H4 (cell line): Measurements from ENCODE around the gene CDH11. TPM values are rescaled to one million over a fixed set of nuclear protein-coding genes. Genes with fewer than 3 reads are reported as not detected.

Experiments
- DNase-seq: peaks from one replicate; pipeline ENCODE4 v3.0.0-alpha.2; 2015; ENCODE audit warnings: low spot score
- total RNA-seq: library from RNA; depleted of rRNA; stranded (reverse); fragments of >200 nt; shearing (Covaris generic); gene quantifications from 2 replicates; pipeline ENCODE4 v1.2.3, GENCODE V29; 2014

Gene CDH11
- total RNA-seq, 1 experiment from 2014 or later: 56.6 TPM

DNA sequence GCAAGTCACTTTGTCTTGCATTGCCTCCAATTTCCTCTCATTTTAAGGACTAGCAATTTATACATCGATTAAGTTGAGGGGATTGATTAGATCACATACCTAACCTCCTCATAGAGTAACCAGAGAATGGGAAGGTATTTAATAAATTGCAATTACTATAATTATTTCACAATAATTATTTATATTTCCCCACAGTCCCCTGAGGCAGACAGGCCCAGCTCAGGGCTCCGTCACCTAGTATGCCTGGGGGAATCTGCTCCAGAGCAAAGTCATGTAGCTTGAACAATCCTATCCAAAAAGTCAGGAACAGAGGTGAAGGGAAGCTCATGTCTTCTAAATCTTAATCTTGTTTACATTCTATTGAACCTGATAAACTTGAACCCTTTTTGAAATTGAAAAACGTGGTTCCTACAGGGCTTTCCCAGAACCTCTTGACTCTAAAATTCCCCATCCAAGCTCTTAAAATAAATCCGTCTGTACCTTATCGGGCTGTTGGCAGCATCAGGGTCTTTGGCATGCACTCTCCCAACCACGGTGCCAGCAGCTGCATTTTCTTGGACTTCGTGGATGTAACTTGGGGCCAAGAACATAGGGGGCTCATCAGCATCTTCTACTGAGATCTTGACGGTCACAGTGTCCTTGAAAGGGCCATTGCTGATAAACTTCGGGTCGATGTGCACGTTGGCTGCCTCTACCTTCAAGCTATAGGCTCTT lies 140.1 kb downstream of the CDH11 start:
- DNase-seq: no peak

DNA sequence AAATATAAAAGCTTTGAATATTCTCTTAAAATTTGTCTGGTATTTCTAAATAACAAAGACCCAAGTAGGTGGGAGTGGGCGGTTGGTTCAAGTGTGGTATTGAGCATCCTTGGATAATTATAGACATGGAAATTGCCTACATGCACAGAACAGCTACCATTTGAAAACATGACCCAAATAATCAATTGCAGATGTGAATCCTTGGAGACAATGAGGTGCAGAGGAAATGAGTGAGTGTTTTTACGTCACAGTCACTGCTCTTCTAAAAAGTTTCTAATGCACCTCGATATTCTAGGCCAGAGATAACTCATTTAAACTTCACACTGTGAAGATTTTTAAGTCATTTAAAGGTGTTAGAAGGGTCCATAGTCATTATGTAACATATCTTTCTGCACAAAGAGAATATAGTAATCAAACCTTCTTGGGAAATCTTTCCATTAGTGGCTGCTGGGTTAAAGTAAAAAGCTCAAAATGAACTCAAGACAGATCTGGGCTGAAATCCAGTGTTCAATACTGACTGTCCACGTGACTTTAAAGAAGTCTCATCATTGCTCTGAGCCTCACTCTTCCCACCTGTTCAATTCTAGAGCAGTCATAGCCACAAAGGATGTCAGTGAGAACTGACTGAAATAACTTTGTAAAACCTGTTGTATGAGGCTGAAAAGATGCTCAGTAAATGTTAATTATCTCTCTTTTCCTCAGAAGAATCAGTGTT lies 144.5 kb downstream of the CDH11 start:
- no peak for DNase-seq

GRCh38 chr16:64975821-64976220 lies 146.0 kb downstream of the CDH11 start:
- no peak for DNase-seq

GRCh38 chr16:64974381-64974780 lies 147.5 kb downstream of the CDH11 start:
- DNase-seq: no peak

- no peak for DNase-seq
These were observed 148.7 kb downstream of the CDH11 start for GRCh38 chr16:64973171-64973570.

- no peak for DNase-seq
These were observed 150.7 kb downstream of the CDH11 start for GRCh38 chr16:64971171-64971570.

DNA sequence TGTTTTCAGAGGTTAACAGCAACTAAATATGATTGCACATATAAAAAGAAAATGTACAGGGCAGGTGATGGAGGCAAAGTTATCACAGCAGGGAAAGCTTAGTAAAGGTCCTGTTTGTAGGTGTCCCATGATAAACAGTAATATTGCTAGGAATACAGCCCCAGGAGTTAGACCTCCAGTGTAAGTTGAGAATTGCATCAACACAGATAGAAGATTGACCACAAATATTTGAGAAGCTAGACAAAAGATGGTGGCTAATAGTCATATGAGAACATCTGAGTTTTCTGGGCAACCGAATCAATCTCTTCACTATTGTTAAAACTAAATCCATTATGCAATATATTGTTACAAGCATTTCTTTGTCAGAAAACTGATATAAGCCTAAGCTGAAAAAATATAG lies 152.6 kb downstream of the CDH11 start:
- DNase-seq: no peak

DNA sequence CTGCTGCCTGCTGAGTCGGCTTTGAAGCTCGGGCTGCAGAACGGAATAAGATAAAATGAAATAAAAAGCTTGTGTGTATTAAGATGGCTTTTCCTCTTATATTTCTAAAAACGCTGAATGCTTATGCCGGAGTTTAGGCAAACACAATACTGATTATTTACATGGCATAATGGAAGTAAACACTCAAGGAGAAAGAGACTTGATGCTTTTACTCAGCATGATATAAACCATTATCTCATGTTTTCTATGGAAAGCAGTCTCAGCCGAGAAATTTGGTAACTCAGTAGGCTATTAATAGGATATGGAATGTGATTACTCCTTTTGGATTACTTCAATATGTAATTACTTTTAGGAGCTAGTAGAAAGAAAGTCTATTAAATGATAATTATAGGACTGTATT lies 153.3 kb downstream of the CDH11 start:
- no peak for DNase-seq

- peak; percentile 34 for DNase-seq
These were observed 157.7 kb downstream of the CDH11 start for GRCh38 chr16:64964126-64964540.

DNA sequence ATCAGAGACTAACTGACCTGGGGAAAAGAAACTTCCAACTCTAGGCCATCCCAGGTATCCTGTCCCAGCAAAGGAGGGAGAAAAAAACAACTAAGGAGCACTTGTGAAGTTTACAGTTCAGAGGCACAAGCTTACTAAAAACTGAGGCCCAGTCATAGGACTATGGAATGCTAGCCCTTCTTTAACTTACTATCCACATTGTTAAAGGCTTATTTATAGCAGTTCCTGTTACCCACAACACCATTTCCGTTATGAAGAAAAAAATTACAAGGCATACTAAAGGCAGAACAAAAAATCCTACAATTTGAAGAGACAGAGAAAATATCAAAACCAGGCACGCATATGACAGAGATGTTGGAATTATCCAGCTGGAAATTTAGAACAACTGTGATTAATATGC lies 159.1 kb downstream of the CDH11 start:
- DNase-seq: no peak

- DNase-seq: no peak
These were observed 164.6 kb downstream of the CDH11 start for GRCh38 chr16:64957246-64957645.

DNA sequence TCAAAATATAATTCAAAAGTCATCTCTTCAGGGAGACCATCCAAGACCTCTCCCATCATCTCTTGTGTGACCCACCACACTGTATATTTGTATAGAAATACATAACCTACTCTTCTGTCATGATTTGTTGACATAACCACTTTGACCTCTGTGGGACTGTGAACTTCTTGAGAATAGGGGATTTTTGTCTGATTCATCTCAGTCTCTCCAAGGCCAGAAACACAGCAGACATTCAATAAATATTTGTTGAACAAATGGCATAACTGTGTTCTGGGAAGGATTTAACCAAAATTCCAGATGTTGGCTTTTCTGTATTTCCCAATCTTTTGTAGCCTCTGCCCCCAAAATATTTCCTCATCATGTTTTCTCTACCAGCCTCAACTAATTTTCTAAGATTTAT lies 169.7 kb downstream of the CDH11 start:
- DNase-seq: peak; percentile 25

DNA sequence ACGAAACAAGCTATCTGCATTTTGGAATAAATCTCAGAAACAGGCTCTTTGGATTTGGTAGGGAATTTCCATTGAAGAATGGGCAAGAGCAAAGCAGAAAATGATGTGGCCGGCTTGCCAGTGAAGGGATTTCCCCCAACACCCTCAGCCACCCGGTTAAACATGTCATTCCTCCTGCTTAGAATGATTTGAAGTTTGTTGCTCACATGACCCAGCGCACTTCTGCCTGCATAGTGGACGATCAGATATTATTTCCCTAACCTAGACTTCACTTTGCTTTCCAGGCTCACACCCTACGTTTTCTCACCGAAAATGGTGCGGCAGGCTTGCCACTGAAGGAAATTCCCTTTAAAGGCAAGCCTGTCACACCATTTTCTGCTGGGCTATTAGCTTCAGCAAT lies 170.7 kb downstream of the CDH11 start:
- DNase-seq: no peak

GRCh38 chr16:64950731-64951130 lies 171.1 kb downstream of the CDH11 start:
- no peak for DNase-seq

DNA sequence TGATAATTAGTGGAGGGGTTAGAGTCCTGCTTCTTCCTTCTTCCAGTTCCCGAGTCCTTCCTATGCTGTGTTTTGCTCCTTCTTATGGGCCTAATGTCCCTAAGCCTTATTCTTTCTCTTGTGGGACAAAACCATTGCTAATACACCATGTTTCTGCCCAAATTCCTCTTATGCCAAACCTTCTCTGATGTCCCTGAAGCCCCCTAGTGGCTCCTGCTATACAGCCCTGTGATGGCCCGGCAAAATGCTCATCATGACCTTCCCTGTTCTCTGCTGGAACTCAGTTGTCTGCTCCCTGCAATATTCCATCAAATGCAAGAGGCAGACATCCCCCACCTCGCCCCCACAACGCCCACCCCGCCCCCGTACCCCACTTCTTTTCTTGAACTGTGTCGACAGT lies 171.6 kb downstream of the CDH11 start:
- DNase-seq: no peak

GRCh38 chr16:64948056-64948455 lies 173.8 kb downstream of the CDH11 start:
- DNase-seq: no peak

- no peak for DNase-seq
These were observed 174.2 kb downstream of the CDH11 start for GRCh38 chr16:64947651-64948050.

DNA sequence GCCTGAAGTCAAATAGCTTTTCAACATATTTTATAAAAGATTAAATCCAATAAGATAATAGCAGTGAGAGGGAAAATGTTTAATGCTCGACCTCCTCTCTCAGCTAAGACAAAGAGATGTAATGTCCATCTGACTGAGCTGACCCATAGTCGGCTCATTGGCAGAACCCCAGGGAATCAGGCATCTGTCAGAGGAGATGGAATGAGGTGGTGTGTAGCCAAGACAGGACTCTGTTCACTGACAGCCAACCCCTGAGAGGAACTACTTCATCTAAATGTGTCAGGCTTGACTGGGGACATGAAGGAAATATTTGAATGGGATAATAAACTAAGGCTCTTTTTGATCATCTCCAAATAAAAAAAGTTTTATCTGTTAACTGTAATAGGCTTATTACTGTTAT lies 188.0 kb downstream of the CDH11 start:
- no peak for DNase-seq

DNA sequence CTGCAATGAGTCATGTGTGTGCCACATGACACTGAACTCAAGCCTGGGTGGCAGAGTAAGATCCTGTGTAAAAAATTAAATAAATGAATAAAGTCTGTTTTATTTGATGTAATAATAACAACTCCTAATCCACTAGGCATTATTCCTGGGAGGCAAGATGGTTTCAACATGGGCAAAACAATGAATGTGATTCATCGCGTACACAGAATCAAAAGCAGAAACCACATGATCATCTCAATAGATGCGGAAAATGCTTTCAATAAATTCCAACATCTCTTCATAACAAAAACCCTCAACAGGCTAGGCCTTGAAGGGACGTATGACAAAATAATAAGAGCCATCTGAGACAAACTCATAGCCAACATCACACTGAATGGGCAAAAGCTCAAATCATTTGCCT lies 195.4 kb downstream of the CDH11 start:
- no peak for DNase-seq

- no peak for DNase-seq
These were observed 196.7 kb downstream of the CDH11 start for GRCh38 chr16:64925166-64925565.

GRCh38 chr16:64924086-64924485 lies 197.8 kb downstream of the CDH11 start:
- DNase-seq: no peak

GRCh38 chr16:64919929-64920607 lies 201.8 kb downstream of the CDH11 start:
- no peak for DNase-seq

- no peak for DNase-seq
These were observed 202.7 kb downstream of the CDH11 start for GRCh38 chr16:64919141-64919540.
